ENCODE measurements around the gene LILRA2.
"Not testable (repeated sequence)": the region's sequence is repeated elsewhere in the genome, so short reads cannot be mapped to it uniquely, and the experiment has no call there.

The LILRA2 gene

GRCh38 chr19:54612428-54612827 is 38.8 kb downstream of the LILRA2 start:
- CTCF ChIA-PET = no interaction called here
- H3K36me3 Mint-ChIP-seq = no peaks in the 10 kb centered on the region

GRCh38 chr19:54614726-54615125 is 41.1 kb downstream of the LILRA2 start:
- Mint-ChIP-seq H3K9me3 (no peaks in the 10 kb centered on the region), H3K4me3 (no peak overlapping the region), H3K4me1 (no peaks in the 10 kb centered on the region), H3K27me3 (peaks cover 15% of the 10 kb centered on the region), H3K36me3 (no peaks in the 10 kb centered on the region), H3K27ac (no peak overlapping the region)
- CTCF ChIA-PET = interaction anchor here (1.3 kb wide), 1 partner anchor 60 kb away, joined by 3 read pairs; no protein-coding TSS in a partner anchor
- no peak for DNase-seq

More at GRCh38 chr19:54612428-54612827, 38.8 kb downstream of the LILRA2 start:
- H3K4me1 Mint-ChIP-seq = no peaks in the 10 kb centered on the region
- H3K27ac Mint-ChIP-seq = no peak overlapping the region
- DNase-seq = no peak
- H3K9me3 Mint-ChIP-seq = no peaks in the 10 kb centered on the region
- no peak overlapping the region for H3K4me3 Mint-ChIP-seq
- peaks cover 13% of the 10 kb centered on the region for H3K27me3 Mint-ChIP-seq

GRCh38 chr19:54616057-54616456 is 42.5 kb downstream of the LILRA2 start:
- Mint-ChIP-seq H3K4me3 (no peak overlapping the region), H3K27ac (no peak overlapping the region), H3K36me3 (no peaks in the 10 kb centered on the region), H3K27me3 (peaks cover 15% of the 10 kb centered on the region), H3K9me3 (no peaks in the 10 kb centered on the region), H3K4me1 (no peaks in the 10 kb centered on the region)
- DNase-seq = no peak
- CTCF ChIA-PET = no interaction called here

GRCh38 chr19:54616821-54617560 is 43.4 kb downstream of the LILRA2 start:
- no peaks in the 10 kb centered on the region for H3K4me1 Mint-ChIP-seq
- H3K9me3 Mint-ChIP-seq = no peaks in the 10 kb centered on the region
- no peaks in the 10 kb centered on the region for H3K36me3 Mint-ChIP-seq
- H3K27ac Mint-ChIP-seq = no peak overlapping the region
- peaks cover 21% of the 10 kb centered on the region for H3K27me3 Mint-ChIP-seq
- CTCF ChIA-PET = interaction anchor here (1.7 kb wide), 1 partner anchor 37 kb away, joined by 3 read pairs; no protein-coding TSS in a partner anchor
- DNase-seq = no peak
- no peak overlapping the region for H3K4me3 Mint-ChIP-seq

GRCh38 chr19:54620464-54620863 is 46.9 kb downstream of the LILRA2 start:
- no peaks in the 10 kb centered on the region for H3K9me3 Mint-ChIP-seq
- no peak overlapping the region for H3K4me3 Mint-ChIP-seq
- no peaks in the 10 kb centered on the region for H3K36me3 Mint-ChIP-seq
- DNase-seq = no peak
- peaks cover 36% of the 10 kb centered on the region for H3K27me3 Mint-ChIP-seq
- H3K4me1 Mint-ChIP-seq = no peaks in the 10 kb centered on the region
- H3K27ac Mint-ChIP-seq = no peak overlapping the region
- CTCF ChIA-PET = no interaction called here

- peaks cover 40% of the 10 kb centered on the region for H3K27me3 Mint-ChIP-seq
- no peak for DNase-seq
- no peak overlapping the region for H3K4me3 Mint-ChIP-seq
- no peaks in the 10 kb centered on the region for H3K36me3 Mint-ChIP-seq
- H3K4me1 Mint-ChIP-seq = no peaks in the 10 kb centered on the region
- CTCF ChIA-PET = interaction anchor here (0.7 kb wide), 1 partner anchor 308 kb away, joined by 4 read pairs; no protein-coding TSS in a partner anchor
- no peak overlapping the region for H3K27ac Mint-ChIP-seq
- no peaks in the 10 kb centered on the region for H3K9me3 Mint-ChIP-seq
These were observed 48.8 kb downstream of the LILRA2 start for GRCh38 chr19:54622431-54622830.

GRCh38 chr19:54624234-54624633 is 50.6 kb downstream of the LILRA2 start:
- H3K36me3 Mint-ChIP-seq, CTCF ChIA-PET, H3K4me1 Mint-ChIP-seq, DNase-seq, H3K4me3 Mint-ChIP-seq, H3K9me3 Mint-ChIP-seq, H3K27ac Mint-ChIP-seq: not testable (repeated sequence)
- H3K27me3 Mint-ChIP-seq = peaks cover 47% of the 10 kb centered on the region

- H3K4me1 Mint-ChIP-seq, H3K9me3 Mint-ChIP-seq, H3K27ac Mint-ChIP-seq, DNase-seq, H3K4me3 Mint-ChIP-seq, H3K36me3 Mint-ChIP-seq, CTCF ChIA-PET: not testable (repeated sequence)
- peaks cover 51% of the 10 kb centered on the region for H3K27me3 Mint-ChIP-seq
These were observed 51.5 kb downstream of the LILRA2 start for GRCh38 chr19:54624934-54625730.

GRCh38 chr19:54626757-54627156 is 53.2 kb downstream of the LILRA2 start:
- Mint-ChIP-seq H3K4me1 (peaks cover 2% of the 10 kb centered on the region), H3K27ac (no peak overlapping the region), H3K27me3 (peaks cover 55% of the 10 kb centered on the region), H3K4me3 (no peak overlapping the region), H3K9me3 (no peaks in the 10 kb centered on the region), H3K36me3 (no peaks in the 10 kb centered on the region)
- no peak for DNase-seq
- CTCF ChIA-PET = no interaction called here

GRCh38 chr19:54627912-54628311 is 54.3 kb downstream of the LILRA2 start:
- H3K27me3 Mint-ChIP-seq = peaks cover 58% of the 10 kb centered on the region
- H3K4me1 Mint-ChIP-seq, DNase-seq, H3K9me3 Mint-ChIP-seq, H3K27ac Mint-ChIP-seq, CTCF ChIA-PET, H3K36me3 Mint-ChIP-seq, H3K4me3 Mint-ChIP-seq: not testable (repeated sequence)

- H3K4me1 Mint-ChIP-seq, H3K36me3 Mint-ChIP-seq, H3K9me3 Mint-ChIP-seq: not testable (repeated sequence)
These were observed 56.7 kb downstream of the LILRA2 start, which contains the start of gene LILRB1 for GRCh38 chr19:54630262-54630661. TSS of gene LILRB1 (plus strand) at chr19:54630484. CDS start at chr19:54631074, 590 bp downstream.

GRCh38 chr19:54630782-54631181 is 57.2 kb downstream of the LILRA2 start:
- no peak for DNase-seq
- CTCF ChIA-PET = no interaction called here
- H3K9me3 Mint-ChIP-seq = no peaks in the 10 kb centered on the region
- peaks cover 2% of the 10 kb centered on the region for H3K4me1 Mint-ChIP-seq
- H3K27ac Mint-ChIP-seq = no peak overlapping the region
- H3K27me3 Mint-ChIP-seq = peaks cover 44% of the 10 kb centered on the region
- no peaks in the 10 kb centered on the region for H3K36me3 Mint-ChIP-seq
- no peak overlapping the region for H3K4me3 Mint-ChIP-seq

More at GRCh38 chr19:54630262-54630661, 56.7 kb downstream of the LILRA2 start, which contains the start of gene LILRB1:
- DNase-seq, CTCF ChIA-PET, H3K4me3 Mint-ChIP-seq: not testable (repeated sequence)
- Mint-ChIP-seq H3K27ac (peak within 1 kb of the TSS; percentile 8), H3K27me3 (peaks cover 48% of the 10 kb centered on the region)

- H3K4me1 Mint-ChIP-seq, H3K4me3 Mint-ChIP-seq, CTCF ChIA-PET, H3K36me3 Mint-ChIP-seq, H3K9me3 Mint-ChIP-seq, DNase-seq, H3K27ac Mint-ChIP-seq: not testable (repeated sequence)
- peaks cover 39% of the 10 kb centered on the region for H3K27me3 Mint-ChIP-seq
These were observed 58.1 kb downstream of the LILRA2 start for GRCh38 chr19:54631489-54632337.

- H3K36me3 Mint-ChIP-seq, H3K4me3 Mint-ChIP-seq, H3K4me1 Mint-ChIP-seq, H3K27ac Mint-ChIP-seq, H3K9me3 Mint-ChIP-seq, DNase-seq, CTCF ChIA-PET: not testable (repeated sequence)
- H3K27me3 Mint-ChIP-seq = peaks cover 32% of the 10 kb centered on the region
These were observed 58.9 kb downstream of the LILRA2 start for GRCh38 chr19:54632517-54632916.
